Panc1 (cell line): ENCODE measurements around the gene HUNK. TPM values are rescaled to one million over a fixed set of nuclear protein-coding genes. Genes with fewer than 3 reads are reported as not detected.

Source experiments
- ATAC-seq: fragments of 200-7000 bp; cut with Tn5 transposase; 2 replicates; pipeline ENCODE4 v1.9.1; 2020; ENCODE audit warnings: mild to moderate bottlenecking, moderate library complexity
- BruUV-seq: library from RNA; stranded (reverse); fragments of 400-500 nt; replicated peaks from 2 replicates; lab custom pipeline; 2021; lab: Mats Ljungman, UMichigan
- CTCF ChIA-PET: fragments of 300-600 bp; sonication (Branson Sonifier 250); formaldehyde crosslinking; loops from one replicate; lab custom pipeline; 2022; ENCODE audit warnings: antibody characterized with exemption; lab: Charles Lee
- POLR2A ChIA-PET: fragments of 300-600 bp; sonication (Branson Sonifier 250); formaldehyde crosslinking; loops from one replicate; lab custom pipeline; 2022; ENCODE audit warnings: antibody characterized with exemption; lab: Charles Lee
- DNase-seq: peaks from one replicate; pipeline ENCODE4 v3.0.0-alpha.2; 2010; ENCODE audit warnings: low read depth, low spot score
- H3K27ac ChIP-seq: 2 replicates; pipeline ENCODE4 v1.5.1; 2011; ENCODE audit warnings: mild to moderate bottlenecking, low read length, inconsistent platforms
- H3K27me3 ChIP-seq: fragments of 200-500 bp; sonication (Bioruptor generic); 2 replicates; pipeline ENCODE4 v1.6.0; 2014; ENCODE audit warnings: low read length, inconsistent platforms; ENCODE audit not compliant: control insufficient read depth, insufficient read depth
- H3K36me3 ChIP-seq: fragments of 200-500 bp; sonication (Bioruptor generic); 2 replicates; pipeline ENCODE4 v1.5.1; 2014; ENCODE audit warnings: inconsistent platforms, mild to moderate bottlenecking, low read length, moderate library complexity; ENCODE audit not compliant: control insufficient read depth, insufficient read depth
- H3K4me1 ChIP-seq: 2 replicates; pipeline ENCODE4 v1.5.1; 2011; ENCODE audit warnings: inconsistent platforms, mild to moderate bottlenecking, low read length, moderate library complexity; ENCODE audit not compliant: control insufficient read depth, insufficient read depth
- H3K4me3 ChIP-seq, 2 experiments: 2 replicates each; pipeline ENCODE4 v1.5.1; 2011 to 2012; ENCODE audit warnings: low read depth in 2 of 2, low read length in 2 of 2, mild to moderate bottlenecking in 2 of 2, inconsistent platforms in 1 of 2, moderate library complexity in 1 of 2
- H3K9me3 ChIP-seq: fragments of 200-500 bp; sonication (Bioruptor generic); 2 replicates; pipeline ENCODE4 v1.5.1; 2014; ENCODE audit warnings: low read depth, mild to moderate bottlenecking, inconsistent platforms, low read length, moderate library complexity; ENCODE audit not compliant: control insufficient read depth, insufficient read depth
- POLR2AphosphoS5 ChIP-seq: IDR thresholded peaks from 2 replicates; pipeline ENCODE4 v1.6.1; 2012; ENCODE audit warnings: mild to moderate bottlenecking, low read depth, low read length, moderate library complexity
- REST ChIP-seq, 2 experiments: IDR thresholded peaks; 2 replicates each; pipeline ENCODE4 v1.6.1; 2011 to 2012; ENCODE audit warnings: low read depth in 2 of 2, control low read depth in 1 of 2, low read length in 1 of 2, mild to moderate bottlenecking in 1 of 2, moderate library complexity in 1 of 2; ENCODE audit not compliant: insufficient read depth in 1 of 2
- SIN3A ChIP-seq: IDR thresholded peaks from 2 replicates; pipeline ENCODE4 v1.6.1; 2012; ENCODE audit warnings: low read depth, mild to moderate bottlenecking, low read length, moderate library complexity, borderline replicate concordance; ENCODE audit not compliant: insufficient read depth
- TCF7L2 ChIP-seq: IDR thresholded peaks from 2 replicates; pipeline ENCODE4 v1.6.1; 2011; ENCODE audit warnings: mild to moderate bottlenecking, low read depth, low read length, inconsistent platforms
- in situ Hi-C: cut with HindIII; loops from 2 replicates; pipeline ENCODE4 v1.10.0; 2016; ENCODE audit warnings: low sequenced_read_pairs, low pct_unique_long_range_greater_than_20kb
- intact Hi-C: fragments of 100-400 bp; cut with micrococcal nuclease; formaldehyde crosslinking; loops from one replicate; pipeline ENCODE4 v1.10.0; 2022; ENCODE audit not compliant: unreplicated experiment
- total RNA-seq: library from RNA; stranded (reverse); gene quantifications from one replicate; pipeline ENCODE4 v1.2.1, GENCODE V29; 2021; ENCODE audit not compliant: unreplicated experiment
- TF ChIP-seq, protein P1 (sequence below): fragments of 450-650 bp; IDR thresholded peaks from 2 replicates; pipeline ENCODE4 v1.5.1; 2017; ENCODE audit warnings: mild to moderate bottlenecking

The HUNK gene
- total RNA-seq, 1 experiment from 2014 or later, result 0.05 TPM

DNA sequence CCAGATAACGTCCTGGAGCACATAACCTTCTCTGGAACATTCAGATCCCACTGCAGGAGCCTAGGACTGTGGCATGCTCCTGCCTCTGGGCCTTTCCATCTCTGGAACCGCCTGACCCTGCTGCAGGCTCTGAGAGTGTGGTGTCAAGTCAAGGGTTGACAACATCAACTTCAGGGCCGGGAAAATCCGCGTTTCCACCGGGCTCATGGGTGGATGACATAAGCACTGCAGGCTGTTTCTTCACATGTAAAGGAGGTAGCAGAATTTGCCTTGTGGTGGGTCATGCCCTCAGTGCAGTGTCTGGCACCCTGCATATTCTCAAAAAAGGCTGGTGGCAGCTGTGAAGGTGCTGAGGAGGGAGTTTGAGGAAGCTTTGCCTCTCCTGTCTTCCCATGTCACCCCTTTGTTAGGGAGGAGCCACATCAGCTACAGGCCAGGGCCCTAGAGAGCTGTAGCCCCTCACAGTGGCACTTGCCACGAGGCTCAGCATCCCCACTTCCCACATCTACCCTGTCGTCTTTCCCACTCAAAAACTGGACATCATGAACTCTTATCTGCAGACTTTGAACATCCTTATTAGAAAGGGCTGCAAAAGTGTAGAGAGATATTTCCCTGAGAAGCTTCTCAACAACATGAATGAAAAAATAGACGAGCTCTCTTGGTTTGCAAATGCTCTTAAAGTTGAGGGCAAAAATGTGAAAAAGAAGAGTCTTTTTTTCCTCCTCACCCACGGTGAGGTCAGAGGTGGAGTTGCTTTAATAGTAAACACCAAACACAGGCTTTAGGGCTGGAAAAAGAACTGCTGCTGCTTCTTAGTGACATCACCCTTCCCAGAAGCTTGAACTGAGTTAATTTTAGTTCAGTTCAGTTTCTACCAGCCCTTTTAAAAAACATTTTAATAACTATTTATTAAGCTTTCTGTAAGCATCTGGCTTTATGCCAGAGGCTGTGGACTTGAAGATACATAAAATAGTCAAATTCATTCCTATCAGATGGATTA, 121.3 kb downstream of the HUNK start:
- in situ Hi-C loops, result no loop called here
- CTCF ChIA-PET, result no interaction called here
- no peak for ATAC-seq

DNA sequence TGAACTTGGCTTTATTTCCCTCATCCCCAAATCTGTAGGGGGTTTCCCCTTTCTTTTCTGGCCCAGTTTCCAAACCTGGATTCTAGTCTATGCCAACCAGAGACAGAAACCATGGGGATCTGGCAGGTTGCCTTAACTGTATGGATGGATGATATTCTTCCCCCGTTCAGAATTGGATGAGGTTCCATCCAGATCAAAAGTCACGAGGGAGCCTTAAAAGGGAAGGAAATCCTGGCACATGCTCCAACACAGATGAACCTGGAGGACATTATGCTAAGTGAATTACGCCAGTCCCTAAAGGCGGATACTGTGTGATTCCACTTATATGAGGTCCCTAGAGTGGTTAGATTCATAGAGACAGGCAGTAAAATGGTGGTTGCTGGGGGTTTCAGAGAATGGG, 124.4 kb downstream of the HUNK start:
- CTCF ChIA-PET, result no interaction called here
- POLR2A ChIA-PET, result interaction anchor here (0.6 kb wide), 1 partner anchor 163 kb away, joined by 3 read pairs; no protein-coding TSS in a partner anchor
- intact Hi-C loops, result no loop called here
- H3K27ac ChIP-seq, result no peak overlapping the region
- H3K36me3 ChIP-seq, result no peaks in the 10 kb centered on the region
- ATAC-seq (no peak), DNase-seq (no peak)
- in situ Hi-C loops, result no loop called here
- TF ChIP-seq, protein P1, sequence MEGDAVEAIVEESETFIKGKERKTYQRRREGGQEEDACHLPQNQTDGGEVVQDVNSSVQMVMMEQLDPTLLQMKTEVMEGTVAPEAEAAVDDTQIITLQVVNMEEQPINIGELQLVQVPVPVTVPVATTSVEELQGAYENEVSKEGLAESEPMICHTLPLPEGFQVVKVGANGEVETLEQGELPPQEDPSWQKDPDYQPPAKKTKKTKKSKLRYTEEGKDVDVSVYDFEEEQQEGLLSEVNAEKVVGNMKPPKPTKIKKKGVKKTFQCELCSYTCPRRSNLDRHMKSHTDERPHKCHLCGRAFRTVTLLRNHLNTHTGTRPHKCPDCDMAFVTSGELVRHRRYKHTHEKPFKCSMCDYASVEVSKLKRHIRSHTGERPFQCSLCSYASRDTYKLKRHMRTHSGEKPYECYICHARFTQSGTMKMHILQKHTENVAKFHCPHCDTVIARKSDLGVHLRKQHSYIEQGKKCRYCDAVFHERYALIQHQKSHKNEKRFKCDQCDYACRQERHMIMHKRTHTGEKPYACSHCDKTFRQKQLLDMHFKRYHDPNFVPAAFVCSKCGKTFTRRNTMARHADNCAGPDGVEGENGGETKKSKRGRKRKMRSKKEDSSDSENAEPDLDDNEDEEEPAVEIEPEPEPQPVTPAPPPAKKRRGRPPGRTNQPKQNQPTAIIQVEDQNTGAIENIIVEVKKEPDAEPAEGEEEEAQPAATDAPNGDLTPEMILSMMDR, result no peak
- no peak for TF ChIP-seq TCF7L2
- TF ChIP-seq SIN3A, result no peak
- TF ChIP-seq POLR2AphosphoS5, result no peak
- no peak for TF ChIP-seq REST (IDR thresholded peaks at IDR 0.05; ENCODE audit: insufficient read depth in 1 of 2, low read depth in 2 of 2, low read length in 1 of 2)
- no peaks in the 10 kb centered on the region; the same call in 1 of the 2 replicates for H3K27me3 ChIP-seq
- H3K9me3 ChIP-seq, result no peaks in the 10 kb centered on the region
- no TSS peak for BruUV-seq
- H3K4me3 ChIP-seq, result no peak overlapping the region
- no peaks in the 10 kb centered on the region for H3K4me1 ChIP-seq

More for the DNA sequence above, 121.3 kb downstream of the HUNK start:
- Histone ChIP-seq H3K4me1 (no peaks in the 10 kb centered on the region), H3K27me3 (no peaks in the 10 kb centered on the region; the same call in 1 of the 2 replicates), H3K27ac (no peak overlapping the region), H3K36me3 (no peaks in the 10 kb centered on the region), H3K9me3 (no peaks in the 10 kb centered on the region), H3K4me3 (no peak overlapping the region)
- no TSS peak for BruUV-seq
- intact Hi-C loops, result no loop called here
- no peak for DNase-seq
- TF ChIP-seq POLR2AphosphoS5 (no peak), TCF7L2 (no peak), REST (IDR thresholded peaks at IDR 0.05; ENCODE audit: insufficient read depth in 1 of 2, low read depth in 2 of 2, low read length in 1 of 2) (no peak), SIN3A (no peak)
- TF ChIP-seq, protein P1, result no peak
- POLR2A ChIA-PET, result no interaction called here
